ENCODE results near the gene SLC18B1.

DNA sequence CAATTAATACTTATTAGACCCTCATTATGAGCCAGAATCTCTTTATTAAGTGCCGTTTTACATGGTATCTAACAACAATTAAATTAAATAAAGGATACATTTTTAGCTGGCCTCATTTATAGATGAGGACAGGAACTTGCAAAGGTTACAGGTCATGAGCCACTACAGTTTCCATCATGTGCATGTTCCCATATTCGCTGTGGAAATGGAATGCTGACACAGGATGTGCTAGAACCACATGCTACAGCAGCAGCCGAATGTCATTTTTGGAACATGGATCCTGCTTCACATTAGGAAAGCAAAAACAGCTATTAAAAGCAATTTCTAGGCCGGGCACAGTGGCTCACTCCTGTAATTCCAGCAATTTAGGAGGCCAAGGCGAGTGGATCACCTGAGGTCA lies 5.9 kb downstream of the SLC18B1 start:
- TF ChIP-seq YY1 (IDR thresholded peaks at IDR 0.05; ENCODE audit: insufficient read depth, insufficient read length) (no peak), ZNF274 (IDR thresholded peaks at IDR 0.05; ENCODE audit: low read depth, low read length) (no peak), SUZ12 (IDR thresholded peaks at IDR 0.05; ENCODE audit: extremely low read depth, insufficient read depth, insufficient read length) (no peak)

Data from NT2/D1 (cell line).